Activated T-cell treated with anti-CD3 and anti-CD28 coated beads, Interleukin-2, amount 50 U/mL, for 1 hour (primary cell): ENCODE data around the gene CRIM1.

Experiments used
- DNase-seq: peaks from one replicate; pipeline ENCODE4 v3.0.0-alpha.2; 2020

Gene CRIM1

GRCh38 chr2:36561237-36561944 lies 205.8 kb downstream of the CRIM1 start:
- DNase-seq = no peak

DNA sequence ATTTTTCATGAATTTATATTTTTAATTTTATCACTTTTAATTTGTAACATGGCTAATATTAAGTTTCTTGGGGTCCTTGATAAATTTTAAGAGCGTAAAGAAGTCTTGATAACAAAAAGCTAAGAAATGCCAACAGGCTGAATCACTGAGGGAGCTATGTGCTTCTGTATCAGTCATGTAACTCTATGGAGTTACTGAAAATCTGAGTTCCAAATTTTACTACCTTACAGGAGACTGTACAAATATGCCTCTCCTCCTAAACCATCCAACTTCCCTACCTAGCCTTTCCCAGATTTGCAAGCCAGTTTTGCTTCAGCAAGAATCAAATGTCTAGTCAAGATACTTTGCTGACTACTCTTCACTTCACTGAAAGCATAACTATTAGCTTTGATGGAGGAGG lies 206.7 kb downstream of the CRIM1 start:
- DNase-seq = no peak

- no peak for DNase-seq
These were observed 207.5 kb downstream of the CRIM1 start for GRCh38 chr2:36562973-36563532.

DNA sequence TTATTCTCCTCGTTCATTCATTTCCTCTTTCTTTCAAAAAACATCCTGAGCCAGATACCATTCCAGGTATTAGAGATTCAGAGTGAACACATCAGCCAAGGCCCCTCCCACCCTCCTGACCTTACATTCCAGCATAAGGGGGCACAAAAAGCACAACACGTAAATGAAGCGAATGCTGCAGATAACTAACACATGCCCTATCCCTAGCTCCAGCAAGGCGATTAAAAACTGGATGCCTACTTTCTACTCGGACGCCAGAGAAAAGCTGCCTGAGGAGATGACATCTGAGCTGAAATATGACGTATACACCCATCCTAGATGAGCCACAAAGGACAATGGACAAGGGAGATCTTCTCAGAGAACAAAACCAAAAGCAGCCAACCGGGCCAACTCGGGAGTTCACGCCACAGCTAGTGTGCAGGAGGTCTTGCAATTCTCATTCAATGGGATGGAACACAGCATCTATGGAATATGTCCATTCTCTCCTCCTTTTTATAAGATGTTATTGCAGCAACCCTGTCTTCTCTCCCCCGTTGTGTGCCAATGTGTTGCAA lies 208.9 kb downstream of the CRIM1 start:
- DNase-seq = no peak

DNA sequence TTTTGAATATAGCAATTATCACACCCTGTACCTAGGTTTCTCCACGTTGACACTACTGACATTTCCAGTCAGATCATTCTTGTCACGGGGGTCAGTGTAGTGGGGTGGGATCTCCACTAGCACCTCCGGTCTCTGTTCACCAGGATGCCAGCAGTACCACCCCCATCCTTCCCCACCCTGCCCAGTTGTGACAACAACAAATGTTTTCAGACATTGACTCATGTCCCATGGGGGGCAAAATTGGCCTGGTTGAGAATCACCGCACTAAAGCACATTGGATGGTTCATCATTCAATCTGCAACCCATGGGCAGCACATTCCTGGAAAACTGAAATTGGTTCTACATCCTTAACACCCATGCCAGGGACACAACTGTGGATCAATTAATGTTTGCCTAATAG lies 210.1 kb downstream of the CRIM1 start:
- DNase-seq = no peak

DNA sequence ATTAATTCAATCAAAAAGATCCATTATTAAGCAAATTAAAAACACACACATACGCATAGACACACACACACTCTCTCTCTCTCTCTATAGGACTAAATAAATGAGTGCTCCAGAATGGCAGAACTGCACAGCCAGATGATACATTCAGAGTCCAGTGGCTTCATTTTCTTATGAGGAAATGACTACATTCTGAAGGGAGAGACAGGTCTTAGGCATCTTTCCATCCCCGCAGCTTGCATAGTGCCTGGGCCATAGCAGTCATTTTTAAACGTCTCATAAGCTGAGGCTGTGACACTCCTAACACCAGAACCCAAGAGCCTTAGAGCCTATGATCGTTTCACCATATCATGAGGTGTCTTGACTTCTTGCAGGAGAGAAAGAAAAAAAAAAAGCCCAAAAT lies 211.3 kb downstream of the CRIM1 start:
- no peak for DNase-seq

DNA sequence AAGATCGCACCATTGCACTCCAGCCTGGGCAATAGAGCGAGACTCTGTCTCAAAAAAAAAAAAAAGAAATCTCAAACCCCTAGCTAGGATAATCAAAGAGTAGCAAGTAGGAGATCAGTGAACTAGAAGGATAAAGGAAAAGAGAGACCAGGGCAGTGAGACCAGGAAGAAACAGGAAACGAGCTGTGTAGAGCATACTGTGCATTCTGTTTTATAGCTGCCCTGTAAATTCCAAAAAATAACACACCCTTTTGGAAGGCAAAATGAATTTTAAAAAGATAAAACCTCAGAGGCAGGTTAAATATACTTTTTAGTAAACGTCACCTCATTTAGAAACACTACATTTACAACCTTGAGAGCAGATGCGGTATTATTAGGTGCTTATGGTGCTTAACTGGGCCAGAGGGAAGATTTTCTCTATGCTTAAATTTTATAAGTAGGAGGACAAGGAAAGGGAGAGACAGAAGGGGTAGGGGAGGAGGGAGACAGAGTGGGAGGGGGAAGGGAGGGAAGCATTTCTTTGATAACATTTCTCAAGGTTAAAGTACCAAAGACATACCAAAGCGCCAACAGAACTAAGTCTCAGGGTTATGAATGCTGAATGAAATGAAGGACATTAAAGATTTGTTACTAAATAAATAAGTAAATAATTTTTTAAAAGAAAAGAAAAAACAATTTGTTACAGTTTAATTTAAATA lies 212.3 kb downstream of the CRIM1 start:
- DNase-seq = no peak

DNA sequence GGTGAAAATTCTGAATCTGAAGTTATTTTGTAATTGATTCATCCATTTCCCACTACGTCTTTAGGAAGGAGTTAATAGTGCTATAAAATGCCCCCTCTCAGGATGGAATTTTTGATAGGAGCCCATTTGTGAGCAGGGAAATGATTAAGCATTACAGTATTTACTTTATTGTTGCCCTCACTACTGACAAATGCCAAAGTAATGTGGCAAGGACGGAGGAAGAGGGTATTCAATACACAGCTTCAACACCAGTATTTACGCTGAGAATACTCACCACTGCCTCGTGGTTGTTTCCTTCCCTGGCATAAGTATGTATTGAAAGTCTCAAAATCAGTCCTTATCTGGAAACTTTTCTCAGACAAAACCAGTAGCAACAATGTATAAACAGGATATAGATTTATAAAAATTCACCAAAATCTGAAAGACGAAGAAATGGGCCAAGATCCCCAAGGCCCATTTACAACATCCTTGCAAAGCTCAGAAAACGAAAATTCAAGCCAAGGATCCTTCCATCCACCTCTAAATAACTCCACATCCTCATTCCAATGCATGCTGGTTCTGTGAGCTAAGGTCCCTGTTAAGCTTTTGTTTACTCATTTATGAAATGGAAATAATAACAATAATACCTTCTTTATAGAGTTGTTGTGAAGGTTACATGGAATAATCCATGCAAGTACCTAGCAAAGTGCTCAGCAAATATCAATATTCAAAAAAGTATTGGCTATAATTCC lies 213.1 kb downstream of the CRIM1 start:
- no peak for DNase-seq

- no peak for DNase-seq
These were observed 213.8 kb downstream of the CRIM1 start for GRCh38 chr2:36569267-36569856.

- DNase-seq = no peak
These were observed 214.8 kb downstream of the CRIM1 start for GRCh38 chr2:36570416-36570815.

DNA sequence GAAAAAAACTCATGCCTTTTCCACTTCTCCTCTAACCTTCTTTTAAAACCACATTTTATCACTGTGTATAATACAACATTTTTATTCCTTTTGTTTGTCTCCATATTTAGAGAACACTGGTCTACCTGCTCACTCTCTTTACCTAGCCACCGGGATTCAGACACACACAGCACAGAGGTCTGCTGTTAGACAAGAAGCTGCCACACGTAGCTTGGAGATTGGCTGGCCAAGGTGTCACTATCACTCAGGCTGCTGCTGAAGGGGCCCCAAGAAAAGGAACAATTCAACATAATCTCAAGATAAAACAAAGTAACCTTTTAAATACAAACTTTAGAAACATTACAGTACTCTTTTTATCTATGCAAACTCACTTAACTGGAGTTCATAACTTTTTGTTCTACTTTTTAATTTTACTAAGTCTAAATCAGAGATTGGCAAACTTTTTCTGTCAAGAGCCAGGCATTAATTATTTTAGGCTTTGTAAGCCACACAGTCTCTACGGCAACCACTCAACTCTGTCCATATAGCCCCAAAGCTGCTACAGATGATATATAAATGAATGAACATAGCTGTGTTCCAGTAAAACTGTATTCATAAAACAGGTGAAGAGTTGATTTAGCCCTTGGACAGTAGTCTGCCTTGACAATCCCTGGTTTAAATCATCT lies 216.6 kb downstream of the CRIM1 start:
- DNase-seq = no peak

DNA sequence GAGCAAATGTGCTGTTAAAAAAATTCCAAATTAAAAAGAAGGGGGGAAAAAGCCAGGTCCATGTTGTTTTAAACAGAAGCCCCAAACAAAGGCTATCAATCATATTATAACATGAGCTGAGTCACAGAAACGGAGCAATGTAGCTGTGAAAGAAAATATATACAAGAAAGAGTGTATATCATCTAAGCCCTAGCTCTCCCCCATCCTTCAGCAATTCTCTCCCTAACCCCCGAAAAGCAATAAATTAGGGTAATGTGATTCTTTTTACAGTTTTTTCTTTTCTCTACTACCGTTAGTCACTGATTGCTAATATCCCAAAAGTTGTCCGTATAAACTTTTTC lies 217.1 kb downstream of the CRIM1 start:
- DNase-seq = no peak

DNA sequence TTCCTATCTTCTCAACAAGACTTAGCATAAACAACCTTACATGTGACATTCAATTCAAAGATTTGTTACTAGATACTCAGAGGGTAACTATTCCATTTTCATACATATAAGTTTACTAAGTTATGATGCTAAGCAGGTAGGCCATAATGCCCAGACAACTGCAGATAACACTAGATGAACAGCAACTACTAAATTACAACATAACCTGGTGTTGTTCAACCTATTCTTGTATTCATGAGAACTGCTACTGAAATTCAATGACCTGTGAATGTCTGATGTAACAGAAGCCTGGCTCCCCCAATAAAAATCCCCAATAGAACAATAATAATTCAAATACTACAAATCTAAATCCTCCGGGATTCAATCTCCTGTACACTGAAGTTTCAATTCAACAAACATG lies 217.6 kb downstream of the CRIM1 start:
- DNase-seq = no peak

DNA sequence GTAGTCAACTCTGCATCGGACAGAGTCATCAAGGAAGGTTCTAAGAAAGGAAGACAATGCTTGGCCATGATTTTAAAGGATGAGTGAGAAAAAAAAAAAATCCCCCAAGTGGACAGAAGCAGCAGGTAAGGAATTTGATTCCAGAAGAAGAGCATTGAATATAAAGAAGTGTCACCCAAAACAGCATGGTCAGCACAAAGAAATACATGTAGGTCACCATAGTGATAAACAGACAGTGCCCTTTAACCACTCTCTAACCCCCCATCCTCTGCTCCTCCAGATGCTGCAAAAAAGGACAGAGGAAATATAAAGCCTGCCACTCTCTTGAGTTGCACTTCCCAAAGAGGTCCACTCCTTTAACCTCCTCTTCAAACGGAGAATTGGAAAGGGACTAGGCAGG lies 219.0 kb downstream of the CRIM1 start:
- no peak for DNase-seq

DNA sequence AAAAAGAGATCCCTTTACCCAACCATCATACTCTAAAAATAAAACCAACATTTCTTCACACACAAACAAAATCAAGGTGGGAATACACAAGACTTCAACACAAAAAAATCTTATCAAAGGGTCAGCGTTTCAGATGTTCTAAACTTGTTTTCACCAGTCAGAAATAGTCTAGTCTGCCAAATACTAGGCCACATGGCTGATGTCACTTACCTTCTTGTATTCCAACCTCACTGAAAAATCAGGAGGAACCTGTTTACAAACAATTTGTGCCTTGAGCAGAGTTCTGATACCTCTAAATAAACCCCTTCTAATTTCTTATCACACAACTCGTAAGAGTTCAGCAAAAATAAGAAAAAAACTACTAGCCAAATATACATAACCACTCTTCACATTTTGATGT lies 222.3 kb downstream of the CRIM1 start:
- no peak for DNase-seq

DNA sequence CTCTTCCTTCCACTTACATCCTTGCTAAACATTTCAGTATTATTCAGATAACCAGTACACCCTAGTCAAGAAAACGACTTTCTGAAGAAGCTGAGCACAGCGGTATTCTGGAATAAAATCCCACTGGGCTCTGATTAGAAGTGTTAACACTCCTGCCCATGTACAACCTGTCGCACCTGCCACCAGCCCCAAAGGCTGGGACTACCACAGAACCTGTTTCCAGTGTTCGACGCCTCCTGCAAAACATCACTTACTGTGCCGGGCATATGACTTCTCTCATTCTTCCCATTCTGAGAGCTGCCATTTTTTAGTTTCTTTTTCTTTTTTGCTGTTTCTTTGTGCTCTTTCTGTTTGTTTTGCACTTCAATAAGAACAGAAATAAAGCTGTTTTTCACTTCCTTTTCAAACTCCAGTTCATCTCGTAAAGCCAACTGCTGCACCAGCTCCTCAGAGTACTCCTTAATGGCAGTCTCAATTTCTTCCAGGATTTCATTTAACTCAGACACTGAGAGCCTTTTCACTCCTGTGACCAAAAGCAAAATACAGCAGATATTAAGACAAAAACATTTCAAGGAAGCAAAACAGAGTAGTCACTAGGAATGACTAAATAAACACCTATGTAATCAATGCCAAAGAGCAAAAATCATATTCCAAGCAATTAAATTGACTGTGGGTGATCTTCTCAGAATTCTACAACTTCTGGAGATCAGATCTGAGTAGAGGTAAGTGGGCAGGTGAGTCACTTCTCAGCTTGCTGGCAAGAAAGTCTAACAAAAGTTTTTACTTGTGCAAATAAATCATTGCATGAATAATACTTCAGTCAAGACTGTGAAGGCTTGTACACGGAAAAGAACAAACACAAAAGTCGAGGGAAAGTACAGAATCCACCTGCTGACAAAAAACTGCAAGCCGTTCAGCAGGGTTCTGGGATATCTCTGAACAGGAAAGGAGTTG lies 223.0 kb downstream of the CRIM1 start:
- DNase-seq = no peak

GRCh38 chr2:36579297-36579664 lies 223.7 kb downstream of the CRIM1 start:
- no peak for DNase-seq

DNA sequence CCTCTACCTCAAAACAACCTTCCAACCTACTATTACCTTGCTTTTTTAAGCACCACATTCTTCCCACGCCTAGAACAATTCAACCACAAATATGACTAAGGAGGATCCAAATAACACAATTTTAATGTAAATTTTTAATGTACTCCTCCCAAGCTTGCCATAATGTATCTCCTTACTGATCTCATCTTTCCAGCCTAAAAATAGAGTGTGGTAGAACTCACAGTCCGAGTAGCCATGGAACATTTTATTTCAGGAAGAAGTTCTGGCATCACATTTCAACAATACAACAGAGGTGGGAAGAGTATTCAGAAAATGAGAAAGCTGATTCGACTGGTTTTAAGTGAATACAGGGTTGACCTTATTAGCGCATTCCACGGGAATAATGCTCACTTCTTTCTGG lies 227.0 kb downstream of the CRIM1 start:
- DNase-seq = no peak

- DNase-seq = no peak
These were observed 227.4 kb downstream of the CRIM1 start for GRCh38 chr2:36582951-36583350.

DNA sequence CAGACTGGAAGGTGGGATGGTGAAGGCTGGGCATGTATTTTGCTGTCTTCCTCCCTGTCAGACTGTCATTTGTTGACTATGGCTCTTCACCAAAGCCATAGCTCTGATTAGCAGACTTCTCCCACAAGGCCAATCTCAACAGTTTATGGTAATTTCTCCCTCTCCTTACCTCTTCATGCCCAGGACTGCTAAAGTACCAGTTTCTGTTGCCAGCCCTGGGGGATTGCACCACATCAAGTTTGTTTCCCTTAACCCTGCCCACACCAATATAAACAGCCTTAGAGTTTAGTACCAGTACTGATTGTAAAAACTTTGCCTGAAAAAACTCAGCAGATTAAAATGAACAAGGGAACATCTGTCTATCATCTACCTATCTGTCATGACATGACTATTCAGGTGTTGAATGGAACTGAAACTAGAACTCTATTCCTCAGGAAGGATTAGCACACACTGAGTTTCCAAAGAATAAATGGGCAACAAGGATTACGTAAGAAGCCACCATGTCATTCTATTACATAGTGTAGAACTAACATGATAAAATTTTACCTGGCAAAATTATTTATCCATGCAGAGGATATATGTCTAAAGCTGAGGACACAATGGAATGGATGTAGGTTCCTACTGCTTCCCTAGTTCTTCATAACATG lies 228.7 kb downstream of the CRIM1 start:
- DNase-seq = no peak

- no peak for DNase-seq
These were observed 231.1 kb downstream of the CRIM1 start for GRCh38 chr2:36586672-36587071.
